HG03575 (cell line): ENCODE measurements around the gene PLA2G4E.

Experiments
- ATAC-seq: cut with Tn5 transposase; IDR thresholded peaks from one replicate; pipeline ENCODE4 v1.9.1; 2021; ENCODE audit not compliant: unreplicated experiment, insufficient number of reproducible peaks, low FRiP score; ENCODE audit errors: extremely low read depth

The PLA2G4E gene

DNA sequence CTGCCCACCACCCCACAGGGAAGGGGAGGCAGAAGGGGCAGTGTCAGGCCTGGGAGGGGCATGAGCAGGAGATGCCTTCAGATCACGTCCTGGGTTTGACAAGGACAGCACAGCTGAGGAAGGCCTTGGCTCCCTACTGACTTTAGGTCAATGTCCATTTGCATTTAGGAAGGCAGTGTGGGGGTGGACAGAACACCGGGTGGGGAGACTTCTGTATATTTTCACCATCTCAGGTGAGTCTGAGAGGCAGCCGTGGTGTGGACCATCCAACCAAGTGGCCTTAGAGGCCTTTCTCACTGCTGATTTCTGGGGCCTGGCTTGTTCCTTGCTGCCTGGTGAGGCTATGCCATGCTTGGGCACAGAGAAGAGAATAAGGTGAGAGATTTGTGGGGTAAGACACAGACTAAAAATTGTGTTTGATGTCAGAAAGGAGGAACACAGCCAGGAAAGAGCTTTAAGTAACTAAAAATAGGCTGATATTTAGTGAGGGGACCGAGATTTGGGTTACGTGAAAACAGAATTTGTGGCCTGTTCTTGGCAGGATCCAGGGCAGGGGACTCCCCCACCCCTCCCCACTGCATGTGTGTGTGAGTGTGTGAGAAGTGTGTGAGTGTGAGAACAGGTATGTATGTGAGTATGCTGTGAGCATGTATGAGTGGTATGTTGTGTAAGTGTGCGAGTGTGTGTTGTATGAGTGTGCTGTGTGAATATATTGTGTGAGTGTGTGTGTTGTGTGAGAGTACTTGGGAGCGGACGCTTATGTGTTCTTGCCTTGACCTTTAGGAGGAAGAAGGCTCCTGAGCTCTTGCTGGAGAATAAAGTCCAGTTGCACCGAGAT lies 11.8 kb upstream of the PLA2G4E start:
- ATAC-seq = no peak

GRCh38 chr15:42031198-42031915 lies 10.5 kb upstream of the PLA2G4E start:
- ATAC-seq = no peak

DNA sequence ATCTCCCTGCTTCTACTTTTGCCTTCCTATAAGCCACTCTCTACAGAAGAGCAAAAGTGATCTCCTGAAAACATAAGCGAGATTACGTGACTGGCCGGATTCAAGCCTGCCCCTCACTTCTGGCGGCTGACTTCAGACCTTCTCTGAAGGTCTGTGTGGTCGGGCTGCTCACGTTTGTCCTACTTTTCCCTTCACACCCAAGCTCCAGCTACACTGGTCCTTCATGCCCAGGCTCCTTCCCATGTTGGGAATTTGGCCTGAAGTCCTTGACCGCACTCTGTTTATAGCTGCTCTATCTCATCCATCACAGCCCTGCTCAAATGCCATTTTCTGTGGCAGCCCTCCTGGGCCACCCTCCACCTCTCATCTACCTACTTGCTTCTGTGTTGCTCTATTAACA lies 6.7 kb upstream of the PLA2G4E start:
- no peak for ATAC-seq

- no peak for ATAC-seq
Observed at GRCh38 chr15:42024303-42024702, 3.5 kb upstream of the PLA2G4E start.

DNA sequence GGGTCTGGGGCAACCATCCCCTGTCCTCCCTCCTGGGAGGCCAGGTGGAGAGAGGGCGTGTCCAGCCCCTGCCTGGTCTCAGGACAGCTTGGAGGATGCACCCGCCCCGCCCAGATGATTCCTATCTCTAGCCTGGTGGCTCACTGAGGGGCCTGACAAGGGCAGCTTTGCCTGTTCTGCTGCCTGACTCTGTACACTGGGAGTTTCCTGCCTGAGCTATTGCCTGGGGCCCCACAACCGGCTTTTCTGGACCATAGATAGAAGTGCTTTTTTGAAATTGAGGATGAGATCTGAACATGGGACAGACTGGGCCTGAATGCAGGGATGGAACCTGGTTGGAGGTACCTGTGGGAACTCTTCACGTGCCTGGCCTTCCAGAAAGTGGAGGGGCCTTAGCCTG lies 751 bp upstream of the PLA2G4E start:
- no peak for ATAC-seq

DNA sequence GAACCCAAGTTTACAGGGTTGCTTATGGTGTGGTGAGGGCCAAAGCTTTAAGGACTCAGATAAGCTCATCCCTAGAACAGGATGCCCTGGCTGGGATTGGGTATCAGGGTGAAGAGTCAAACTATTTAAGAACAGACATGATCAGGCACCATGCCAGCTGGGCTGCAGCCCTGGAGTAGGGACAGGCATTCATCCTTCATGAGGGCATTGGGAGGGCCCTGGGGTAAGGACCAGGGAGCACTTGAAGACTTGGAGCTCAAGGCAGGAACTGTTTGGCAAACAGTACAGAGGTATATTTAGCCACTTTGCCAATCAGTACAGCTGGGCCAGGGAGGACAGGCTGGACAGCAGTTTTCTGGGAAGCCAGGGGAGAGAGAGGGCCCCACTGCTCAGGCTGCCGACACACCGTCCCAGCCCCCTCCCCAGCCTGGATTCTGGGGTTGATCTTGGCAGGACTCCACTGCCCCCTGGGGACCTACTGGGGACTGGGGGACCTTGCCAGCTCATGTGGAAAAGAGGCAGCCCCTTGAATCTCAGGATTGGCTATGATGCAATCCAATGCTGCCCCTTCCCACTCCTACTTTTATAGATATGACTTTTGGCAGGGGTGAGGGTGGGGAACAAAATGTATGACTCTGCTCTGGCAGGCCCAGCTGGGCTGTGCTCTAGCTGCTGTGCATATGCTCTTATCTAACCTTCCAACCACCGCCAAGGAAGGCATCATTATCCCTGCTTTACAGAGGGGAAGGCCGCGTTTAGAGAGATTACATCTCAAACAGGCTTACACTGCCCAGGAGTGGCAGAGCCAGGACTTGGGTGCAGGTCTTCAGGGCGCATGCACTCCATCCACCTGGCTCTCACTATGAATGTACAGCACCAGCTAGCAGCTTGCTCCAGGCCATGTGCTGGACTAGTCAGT lies 2.3 kb downstream of the PLA2G4E start:
- no peak for ATAC-seq

DNA sequence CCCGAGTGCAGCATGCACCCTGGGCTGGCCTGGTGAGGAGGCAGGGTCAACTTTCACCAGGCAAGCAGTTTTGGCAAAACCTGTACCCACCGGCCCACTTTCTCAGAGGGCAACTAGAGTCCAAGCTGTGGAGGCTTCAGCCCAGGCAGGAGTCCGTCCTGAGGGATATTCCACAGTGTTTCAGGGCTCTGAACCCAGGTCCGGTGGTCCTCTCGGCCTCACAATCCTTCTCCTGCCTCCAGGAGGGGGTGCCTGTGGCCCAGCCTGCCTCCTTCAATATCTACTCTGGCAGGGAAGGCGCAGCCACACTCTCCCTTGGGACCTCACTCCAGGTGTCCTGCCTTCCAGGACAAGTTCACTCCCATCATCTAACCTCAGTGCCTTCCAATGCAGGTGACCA lies 3.9 kb downstream of the PLA2G4E start:
- no peak for ATAC-seq

GRCh38 chr15:42014406-42014805 lies 6.4 kb downstream of the PLA2G4E start:
- ATAC-seq = no peak

GRCh38 chr15:42012928-42013482 lies 7.8 kb downstream of the PLA2G4E start:
- no peak for ATAC-seq

- ATAC-seq = no peak
Observed at GRCh38 chr15:42012241-42012640, 8.6 kb downstream of the PLA2G4E start.

GRCh38 chr15:42011074-42011473 lies 9.8 kb downstream of the PLA2G4E start:
- ATAC-seq = no peak

DNA sequence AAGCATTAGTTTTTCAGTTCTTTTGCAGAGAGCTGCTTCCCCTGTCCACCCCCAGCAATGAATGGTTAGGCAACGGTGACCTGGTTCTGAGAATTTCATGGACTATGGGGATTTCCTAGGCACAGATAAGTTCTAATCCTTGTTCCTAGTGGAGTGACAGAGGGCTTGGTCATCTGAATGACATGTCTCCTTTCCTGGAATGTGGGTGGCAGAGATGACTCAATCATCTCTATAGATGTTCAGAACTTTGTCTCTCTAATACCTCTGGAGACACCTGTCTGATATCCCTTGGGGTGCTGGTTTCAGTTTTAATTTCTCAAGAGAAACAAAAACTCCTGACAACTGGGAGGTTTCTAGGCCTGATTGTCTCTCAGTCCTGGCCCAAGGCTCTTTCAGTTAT lies 10.4 kb downstream of the PLA2G4E start:
- no peak for ATAC-seq

GRCh38 chr15:42009474-42009873 lies 11.4 kb downstream of the PLA2G4E start:
- no peak for ATAC-seq

DNA sequence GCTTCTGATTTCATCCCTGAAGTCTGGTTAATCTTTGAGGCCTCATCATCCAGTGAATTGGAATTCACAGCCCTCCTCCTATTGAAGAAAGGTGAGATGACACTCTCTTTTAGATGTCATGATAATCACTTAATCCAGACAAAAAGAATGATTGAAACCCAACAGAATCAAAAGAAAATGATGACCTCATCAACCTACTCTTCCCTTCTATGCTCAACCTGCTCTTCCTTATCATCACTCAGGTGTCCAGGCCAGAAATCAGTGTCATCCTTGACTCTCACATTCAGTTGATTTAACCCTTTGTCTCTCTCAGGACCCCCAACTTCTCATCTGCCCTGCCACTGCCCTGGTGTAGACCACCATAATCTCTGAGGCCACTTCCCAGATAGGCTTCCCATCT lies 11.8 kb downstream of the PLA2G4E start:
- ATAC-seq = no peak

GRCh38 chr15:42007386-42007785 lies 13.5 kb downstream of the PLA2G4E start:
- ATAC-seq = no peak

GRCh38 chr15:42002333-42002732 lies 18.5 kb downstream of the PLA2G4E start:
- no peak for ATAC-seq

DNA sequence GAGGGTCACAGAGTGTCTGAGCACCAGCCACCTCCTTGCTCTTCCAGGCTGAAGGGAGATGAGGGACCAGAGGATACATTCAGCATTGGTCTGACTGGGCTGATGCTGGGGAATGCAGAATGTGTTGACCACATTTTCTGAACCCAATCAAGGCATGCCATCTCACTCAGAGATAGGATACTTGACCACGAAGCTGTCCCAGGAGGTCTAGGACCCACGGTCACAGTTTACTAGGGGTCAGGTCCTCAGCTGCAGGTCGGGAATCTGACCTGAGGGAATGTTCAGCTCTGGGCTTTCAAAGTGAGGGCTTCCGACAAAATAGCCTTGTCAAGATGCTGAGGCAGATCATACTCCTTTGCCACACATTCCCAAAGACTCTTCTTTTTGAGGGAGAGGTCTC lies 19.6 kb downstream of the PLA2G4E start:
- no peak for ATAC-seq

DNA sequence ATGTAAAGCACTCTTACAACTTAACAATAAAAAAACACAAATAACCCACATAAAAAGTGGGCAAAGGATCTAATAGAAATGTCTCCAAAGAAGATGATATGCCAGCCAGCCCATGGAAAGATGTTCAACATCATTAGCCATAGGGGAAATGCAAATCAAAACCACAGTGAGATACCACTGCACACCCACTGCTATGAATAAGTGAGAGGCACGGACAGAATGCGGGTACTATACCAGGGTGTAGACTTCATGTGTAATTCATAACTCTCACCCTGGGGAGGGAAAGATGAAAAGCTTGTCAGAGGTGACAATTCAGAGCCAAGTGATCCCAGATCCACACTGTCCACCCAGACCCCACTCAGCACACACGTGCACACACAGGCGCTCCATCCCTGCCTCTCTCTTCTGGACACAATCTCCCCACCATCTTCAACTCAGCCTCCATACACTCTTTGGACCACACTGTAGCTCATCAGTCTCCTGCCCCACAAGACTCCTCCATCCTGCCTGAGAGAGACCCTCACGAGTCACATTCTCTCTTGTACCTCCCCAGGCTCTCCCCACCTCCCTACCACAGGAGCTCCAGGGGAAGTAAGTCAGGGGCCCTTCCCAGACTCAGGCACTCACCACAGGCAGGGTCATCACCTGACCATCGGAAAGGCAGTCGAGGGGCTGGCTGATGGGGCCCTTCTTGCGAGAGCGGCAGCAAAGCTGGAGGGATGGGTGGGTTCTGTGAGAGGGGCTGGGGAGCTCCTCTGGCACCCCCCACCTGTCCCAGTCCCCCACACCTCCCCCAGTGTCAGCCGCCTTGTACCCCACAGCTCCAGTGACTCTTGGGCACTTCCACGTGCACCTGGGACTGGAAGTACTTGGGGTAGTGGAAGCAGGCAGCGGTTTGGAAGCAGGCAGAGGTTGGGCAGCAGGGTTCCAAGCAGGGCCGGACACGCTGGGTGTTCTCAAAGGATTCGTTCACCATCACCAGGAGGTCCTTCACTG lies 21.3 kb downstream of the PLA2G4E start:
- ATAC-seq = no peak
